ENCODE data around the gene ERC2.

Gene ERC2

GRCh38 chr3:55592572-55592971 is 875.7 kb downstream of the ERC2 start:
- H3F3A ChIP-seq (ENCODE audit: insufficient read depth): no peaks in the 10 kb centered on the region
- no peaks in the 10 kb centered on the region for H3K9me3 ChIP-seq (ENCODE audit: insufficient read depth, low read length)
- H4K20me1 ChIP-seq (ENCODE audit: low read depth, low read length): no peaks in the 10 kb centered on the region
- H3K4me3 ChIP-seq (ENCODE audit: insufficient read depth, low read length, poor library complexity, severe bottlenecking): no peak overlapping the region
- no peaks in the 10 kb centered on the region for H3K27me3 ChIP-seq (ENCODE audit: low read length)
- no peaks in the 10 kb centered on the region for H3K36me3 ChIP-seq (ENCODE audit: low read length)
- no peaks in the 10 kb centered on the region for H3K9me2 ChIP-seq (replicated peaks; ENCODE audit: insufficient read depth, low read length)
- H3K9ac ChIP-seq (ENCODE audit: low read length): no peak overlapping the region
- no peak overlapping the region for H3K27ac ChIP-seq (ENCODE audit: low read depth, low read length)
- no peak overlapping the region for H2AFZ ChIP-seq (ENCODE audit: low read depth, low read length, severe bottlenecking)
- H3K4me2 ChIP-seq (ENCODE audit: low read depth, low read length, poor library complexity, severe bottlenecking): no peak overlapping the region
- H3K79me2 ChIP-seq (ENCODE audit: insufficient read depth, low read length): no peaks in the 10 kb centered on the region
- TF ChIP-seq, protein P1, sequence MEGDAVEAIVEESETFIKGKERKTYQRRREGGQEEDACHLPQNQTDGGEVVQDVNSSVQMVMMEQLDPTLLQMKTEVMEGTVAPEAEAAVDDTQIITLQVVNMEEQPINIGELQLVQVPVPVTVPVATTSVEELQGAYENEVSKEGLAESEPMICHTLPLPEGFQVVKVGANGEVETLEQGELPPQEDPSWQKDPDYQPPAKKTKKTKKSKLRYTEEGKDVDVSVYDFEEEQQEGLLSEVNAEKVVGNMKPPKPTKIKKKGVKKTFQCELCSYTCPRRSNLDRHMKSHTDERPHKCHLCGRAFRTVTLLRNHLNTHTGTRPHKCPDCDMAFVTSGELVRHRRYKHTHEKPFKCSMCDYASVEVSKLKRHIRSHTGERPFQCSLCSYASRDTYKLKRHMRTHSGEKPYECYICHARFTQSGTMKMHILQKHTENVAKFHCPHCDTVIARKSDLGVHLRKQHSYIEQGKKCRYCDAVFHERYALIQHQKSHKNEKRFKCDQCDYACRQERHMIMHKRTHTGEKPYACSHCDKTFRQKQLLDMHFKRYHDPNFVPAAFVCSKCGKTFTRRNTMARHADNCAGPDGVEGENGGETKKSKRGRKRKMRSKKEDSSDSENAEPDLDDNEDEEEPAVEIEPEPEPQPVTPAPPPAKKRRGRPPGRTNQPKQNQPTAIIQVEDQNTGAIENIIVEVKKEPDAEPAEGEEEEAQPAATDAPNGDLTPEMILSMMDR (IDR thresholded peaks at IDR 0.05; ENCODE audit: insufficient read depth, low read length, poor library complexity, severe bottlenecking): no peak
- TF ChIP-seq EZH2phosphoT487 (conservative IDR thresholded peaks at IDR 0.05; ENCODE audit: low read length): no peak

DNA sequence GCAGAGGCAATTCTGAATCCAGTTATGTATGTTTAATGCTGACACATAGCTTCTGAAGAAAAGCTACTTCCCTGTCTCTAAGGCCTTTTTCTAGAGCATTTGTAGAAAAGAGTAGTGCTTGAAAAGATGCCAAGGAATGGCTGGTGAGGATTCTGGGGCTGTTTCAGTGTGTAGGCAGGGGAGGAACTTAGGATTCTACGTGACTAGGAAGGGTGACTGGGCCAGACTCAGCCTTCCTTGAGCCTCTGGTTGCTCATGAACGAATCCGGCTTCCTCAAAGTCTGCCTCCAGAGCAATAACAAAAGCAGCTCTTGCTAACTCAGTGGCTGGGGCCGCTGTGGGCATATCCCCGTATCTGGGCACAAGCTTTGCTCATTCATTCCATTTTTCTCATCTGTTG is 876.4 kb downstream of the ERC2 start:
- no peak overlapping the region for H3K4me2 ChIP-seq (ENCODE audit: low read depth, low read length, poor library complexity, severe bottlenecking)
- H4K20me1 ChIP-seq (ENCODE audit: low read depth, low read length): no peaks in the 10 kb centered on the region
- no peaks in the 10 kb centered on the region for H3F3A ChIP-seq (ENCODE audit: insufficient read depth)
- H3K9ac ChIP-seq (ENCODE audit: low read length): no peak overlapping the region
- no peak overlapping the region for H3K27ac ChIP-seq (ENCODE audit: low read depth, low read length)
- H3K36me3 ChIP-seq (ENCODE audit: low read length): no peaks in the 10 kb centered on the region
- no peaks in the 10 kb centered on the region for H3K9me3 ChIP-seq (ENCODE audit: insufficient read depth, low read length)
- H3K4me3 ChIP-seq (ENCODE audit: insufficient read depth, low read length, poor library complexity, severe bottlenecking): no peak overlapping the region
- H2AFZ ChIP-seq (ENCODE audit: low read depth, low read length, severe bottlenecking): no peak overlapping the region
- H3K79me2 ChIP-seq (ENCODE audit: insufficient read depth, low read length): no peaks in the 10 kb centered on the region
- H3K27me3 ChIP-seq (ENCODE audit: low read length): no peaks in the 10 kb centered on the region
- TF ChIP-seq, protein P1 (IDR thresholded peaks at IDR 0.05; ENCODE audit: insufficient read depth, low read length, poor library complexity, severe bottlenecking): no peak
- no peak for TF ChIP-seq EZH2phosphoT487 (conservative IDR thresholded peaks at IDR 0.05; ENCODE audit: low read length)
- no peaks in the 10 kb centered on the region for H3K9me2 ChIP-seq (replicated peaks; ENCODE audit: insufficient read depth, low read length)

GRCh38 chr3:55588146-55588765 is 880.0 kb downstream of the ERC2 start:
- Histone ChIP-seq H3K4me2 (ENCODE audit: low read depth, low read length, poor library complexity, severe bottlenecking) (no peak overlapping the region), H3K9ac (ENCODE audit: low read length) (no peak overlapping the region), H3K79me2 (ENCODE audit: insufficient read depth, low read length) (no peaks in the 10 kb centered on the region), H3K27ac (ENCODE audit: low read depth, low read length) (no peak overlapping the region), H3K27me3 (ENCODE audit: low read length) (no peaks in the 10 kb centered on the region), H3K9me2 (replicated peaks; ENCODE audit: insufficient read depth, low read length) (no peaks in the 10 kb centered on the region), H3K4me3 (ENCODE audit: insufficient read depth, low read length, poor library complexity, severe bottlenecking) (no peak overlapping the region), H3K9me3 (ENCODE audit: insufficient read depth, low read length) (no peaks in the 10 kb centered on the region), H2AFZ (ENCODE audit: low read depth, low read length, severe bottlenecking) (no peak overlapping the region), H4K20me1 (ENCODE audit: low read depth, low read length) (no peaks in the 10 kb centered on the region), H3F3A (ENCODE audit: insufficient read depth) (no peaks in the 10 kb centered on the region), H3K36me3 (ENCODE audit: low read length) (no peaks in the 10 kb centered on the region)
- TF ChIP-seq, protein P1 (IDR thresholded peaks at IDR 0.05; ENCODE audit: insufficient read depth, low read length, poor library complexity, severe bottlenecking): no peak
- no peak for TF ChIP-seq EZH2phosphoT487 (conservative IDR thresholded peaks at IDR 0.05; ENCODE audit: low read length)

Data from SU-DHL-6 (cell line).